CD4-positive, alpha-beta T cell treated with Interleukin-12 subunit alpha and Interleukin-12 subunit beta, for 1 hour (primary cell): ENCODE data around the gene ADAMTS8.

Source experiments
- DNase-seq: peaks from one replicate; pipeline ENCODE4 v3.0.0-alpha.2; 2020

The ADAMTS8 gene

GRCh38 chr11:130391711-130392110 is 36.7 kb downstream of the ADAMTS8 start:
- no peak for DNase-seq

GRCh38 chr11:130390071-130390758 is 38.2 kb downstream of the ADAMTS8 start:
- DNase-seq, result no peak

- DNase-seq, result peak; percentile 46
Measured at GRCh38 chr11:130389335-130389935, 39.0 kb downstream of the ADAMTS8 start.

- DNase-seq, result peak; percentile 32
Measured at GRCh38 chr11:130388607-130389205, 39.7 kb downstream of the ADAMTS8 start.

- DNase-seq, result no peak
Measured at GRCh38 chr11:130386056-130386455, 42.4 kb downstream of the ADAMTS8 start.

GRCh38 chr11:130383344-130384211 is 44.8 kb downstream of the ADAMTS8 start:
- DNase-seq, result no peak

- DNase-seq, result no peak
Measured at GRCh38 chr11:130381317-130381716, 47.1 kb downstream of the ADAMTS8 start.

- DNase-seq, result no peak
Measured at GRCh38 chr11:130380778-130381177, 47.6 kb downstream of the ADAMTS8 start.

GRCh38 chr11:130379276-130379675 is 49.1 kb downstream of the ADAMTS8 start:
- no peak for DNase-seq

- DNase-seq, result peak; percentile 7
Measured at GRCh38 chr11:130370845-130371590, 57.4 kb downstream of the ADAMTS8 start.

- DNase-seq, result no peak
Measured at GRCh38 chr11:130369713-130370112, 58.7 kb downstream of the ADAMTS8 start.

GRCh38 chr11:130369141-130369691 is 59.2 kb downstream of the ADAMTS8 start:
- DNase-seq, result no peak

GRCh38 chr11:130359419-130359818 is 69.0 kb downstream of the ADAMTS8 start:
- DNase-seq, result no peak

GRCh38 chr11:130358398-130358797 is 70.0 kb downstream of the ADAMTS8 start:
- no peak for DNase-seq
